ENCODE results near the gene LSP1. TPM values are rescaled to one million over a fixed set of nuclear protein-coding genes. Genes with fewer than 3 reads are reported as not detected.

The LSP1 gene
- total and polyA plus RNA-seq, 2 of the 13 experiments (the other 11 are each of a cell fraction or from before 2014, with no cell fraction given), result 0.59 to 1.00 TPM

- TF ChIP-seq ETS1 (CRISPR knock-in tag; IDR thresholded peaks at IDR 0.05) (no peak), ZNF121 (CRISPR knock-in tag; IDR thresholded peaks at IDR 0.05) (peak; percentile 79), KLF13 (CRISPR knock-in tag; IDR thresholded peaks at IDR 0.05) (no peak), RBM22 (optimal IDR thresholded peaks at IDR 0.05; ENCODE audit: low read length) (no peak), MBD4 (IDR thresholded peaks at IDR 0.05; ENCODE audit: borderline replicate concordance, low read length) (no peak), YEATS2 (CRISPR knock-in tag; IDR thresholded peaks at IDR 0.05; ENCODE audit: borderline replicate concordance) (no peak; the same call in 1 of the 2 replicates), ZNF619 (CRISPR knock-in tag; IDR thresholded peaks at IDR 0.05) (no peak; the same call in 1 of the 2 replicates), ZNF318 (CRISPR knock-in tag; IDR thresholded peaks at IDR 0.05) (no peak), HOXA5 (CRISPR knock-in tag; IDR thresholded peaks at IDR 0.05) (no peak), SRY (CRISPR knock-in tag; IDR thresholded peaks at IDR 0.05) (peak; percentile 72; the same call in 1 of the 2 replicates), ZNF615 (CRISPR knock-in tag; IDR thresholded peaks at IDR 0.05; ENCODE audit: borderline replicate concordance) (no peak), ZIK1 (CRISPR knock-in tag; IDR thresholded peaks at IDR 0.05; ENCODE audit: borderline replicate concordance, low read depth) (peak; percentile 89), ZNF703 (CRISPR knock-in tag; IDR thresholded peaks at IDR 0.05; ENCODE audit: borderline replicate concordance) (0 out of 2 replicates have a peak, but pooled peaks have one; percentile 21), SNRNP70 (IDR thresholded peaks at IDR 0.05; ENCODE audit: low read depth, low read length) (no peak), ETV5 (CRISPR knock-in tag; IDR thresholded peaks at IDR 0.05; ENCODE audit: borderline replicate concordance) (peak; percentile 77), ZNF547 (CRISPR knock-in tag; IDR thresholded peaks at IDR 0.05) (peak; percentile 92; the same call in 1 of the 2 replicates), USF2 (IDR thresholded peaks at IDR 0.05; ENCODE audit: low read depth, low read length) (no peak), USF2 (CRISPR knock-in tag; IDR thresholded peaks at IDR 0.05; ENCODE audit: borderline replicate concordance) (no peak)
These were observed 22.3 kb upstream of the LSP1 start (continued) for GRCh38 chr11:1830322-1831223.

Measured in HepG2 (cell line).